Aortic smooth muscle cell (primary cell): ENCODE measurements around the gene B3GAT2. TPM values are rescaled to one million over a fixed set of nuclear protein-coding genes. Genes with fewer than 3 reads are reported as not detected.

ENCODE experiments used
- total RNA-seq: library from RNA; depleted of rRNA; stranded (reverse); fragments of >200 nt; gene quantifications from 2 replicates; pipeline ENCODE4 v1.2.3, GENCODE V29; 2014

B3GAT2 gene, protein sequence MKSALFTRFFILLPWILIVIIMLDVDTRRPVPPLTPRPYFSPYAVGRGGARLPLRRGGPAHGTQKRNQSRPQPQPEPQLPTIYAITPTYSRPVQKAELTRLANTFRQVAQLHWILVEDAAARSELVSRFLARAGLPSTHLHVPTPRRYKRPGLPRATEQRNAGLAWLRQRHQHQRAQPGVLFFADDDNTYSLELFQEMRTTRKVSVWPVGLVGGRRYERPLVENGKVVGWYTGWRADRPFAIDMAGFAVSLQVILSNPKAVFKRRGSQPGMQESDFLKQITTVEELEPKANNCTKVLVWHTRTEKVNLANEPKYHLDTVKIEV
- not detected in 2 replicates for total RNA-seq

DNA sequence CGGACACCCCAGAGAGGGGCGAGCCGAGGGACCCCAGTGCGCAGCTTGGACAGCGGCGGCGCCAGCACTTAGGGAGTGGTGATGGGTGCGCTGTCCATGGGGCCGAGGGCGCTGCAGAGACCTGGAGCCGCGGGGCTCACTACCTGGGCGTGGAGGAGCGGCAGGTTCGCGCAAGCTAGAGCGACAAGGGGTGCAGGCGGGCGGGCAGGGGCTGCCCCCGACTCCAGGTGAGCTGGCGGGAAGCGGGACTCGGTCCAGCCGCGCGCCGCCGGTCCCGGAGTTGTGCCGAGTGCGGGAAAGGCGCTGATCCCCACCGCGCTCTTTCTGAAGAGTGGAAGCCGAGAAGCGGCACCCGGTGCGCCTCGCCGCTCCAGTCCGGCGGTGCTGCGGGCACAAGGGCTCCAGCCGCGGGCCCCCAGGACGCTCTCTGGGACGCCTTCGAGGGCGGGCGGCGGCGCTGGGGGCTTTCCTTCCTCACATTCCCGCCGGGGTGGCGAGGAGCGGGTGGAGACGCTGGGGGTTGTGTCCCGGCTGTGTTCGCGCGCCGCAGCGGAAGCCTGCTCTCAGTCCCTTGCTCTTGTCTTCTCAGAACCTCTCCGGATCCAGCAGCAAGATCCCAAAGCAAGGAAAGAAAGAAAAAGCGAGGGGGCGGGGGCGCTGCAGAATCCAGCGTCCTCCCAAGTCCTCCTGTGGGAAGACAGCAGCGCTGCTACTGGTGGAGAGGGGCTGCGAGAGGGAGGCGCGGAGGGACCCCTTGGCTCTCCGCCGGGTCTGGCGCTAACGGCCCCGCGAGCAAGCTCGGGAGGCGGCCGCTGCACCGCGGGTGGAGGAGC lies at the start of gene B3GAT2:
Gene B3GAT2 (minus strand): TSS at position 610 of the 833 bp plus-strand sequence. CDS start 631 bp downstream, outside the sequence.

